Measurements from ENCODE around the gene ULK2.

- TF ChIP-seq POLR2A (IDR thresholded peaks at IDR 0.05; ENCODE audit: extremely low read depth, insufficient read length) (no peak), CTCF (IDR thresholded peaks at IDR 0.05; ENCODE audit: low read depth, low read length) (no peak), MYC (IDR thresholded peaks at IDR 0.05; ENCODE audit: low read depth, low read length) (no peak)
These were observed 101.7 kb downstream of the ULK2 start for GRCh38 chr17:19766016-19766415.

Measured in NB4 (cell line).